Stimulated activated CD4-positive, alpha-beta T cell treated with anti-CD3 and anti-CD28 coated beads, Interleukin-1b, Interleukin-23, amount 100 ng/mL, for 24 hours (primary cell): ENCODE data around the gene DOCK8.
"Not testable (repeated sequence)": the region's sequence is repeated elsewhere in the genome, so short reads cannot be mapped to it uniquely, and the experiment has no call there.

Source experiments
- DNase-seq, 4 experiments: peaks; one replicate each; pipeline ENCODE4 v3.0.0-alpha.2; 2020; ENCODE audit warnings: low read depth in 4 of 4, low spot score in 1 of 4

Gene DOCK8

GRCh38 chr9:406886-407654 is 192.4 kb downstream of the DOCK8 start:
- no peak for DNase-seq

- DNase-seq = not testable (repeated sequence)
Measured at GRCh38 chr9:409655-410054, 195.0 kb downstream of the DOCK8 start.

- no peak for DNase-seq
Measured at GRCh38 chr9:414595-414994, 199.9 kb downstream of the DOCK8 start.

- DNase-seq = no peak
Measured at GRCh38 chr9:419571-420171, 205.0 kb downstream of the DOCK8 start.

GRCh38 chr9:421896-422295 is 207.2 kb downstream of the DOCK8 start:
- DNase-seq = no peak

DNA sequence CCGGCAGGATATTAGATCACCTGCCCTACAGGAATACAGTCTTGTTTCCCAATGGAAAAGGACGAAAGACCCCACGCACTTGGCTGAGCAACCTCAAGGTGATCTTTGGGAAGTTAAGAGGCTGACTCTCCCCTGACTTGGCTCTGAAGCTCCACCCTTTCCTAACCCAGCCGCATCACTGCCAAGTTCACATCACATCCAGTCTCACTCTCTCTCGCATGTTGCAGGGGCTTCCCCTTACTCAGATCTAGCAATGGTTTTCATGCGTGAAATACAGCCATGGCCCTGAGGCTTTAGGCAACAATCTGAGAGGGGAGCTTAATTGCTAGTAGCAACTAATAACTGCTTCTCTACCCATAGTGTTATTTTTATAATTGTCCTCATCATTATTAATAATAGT is 211.6 kb downstream of the DOCK8 start:
- no peak for DNase-seq

DNA sequence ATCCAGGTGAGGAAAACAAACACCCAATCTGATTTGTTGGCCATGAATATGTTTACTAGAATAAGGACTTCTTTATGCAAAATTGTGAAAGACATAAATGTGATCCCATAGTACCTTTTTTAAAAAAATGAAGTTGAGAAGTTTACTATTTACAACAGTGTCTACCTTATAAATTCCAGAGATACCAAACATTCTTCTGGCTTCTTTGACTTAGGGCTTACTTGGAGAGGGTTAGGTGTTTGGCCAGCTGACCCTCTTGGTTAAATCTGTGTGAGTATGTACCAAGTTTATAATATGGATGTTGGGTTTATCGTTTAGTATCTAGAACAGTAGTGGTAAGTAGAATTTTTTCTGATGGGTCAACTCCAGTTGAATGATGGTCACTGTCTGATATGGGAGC is 212.3 kb downstream of the DOCK8 start:
- no peak for DNase-seq

GRCh38 chr9:431701-432100 is 217.0 kb downstream of the DOCK8 start:
- DNase-seq = no peak

DNA sequence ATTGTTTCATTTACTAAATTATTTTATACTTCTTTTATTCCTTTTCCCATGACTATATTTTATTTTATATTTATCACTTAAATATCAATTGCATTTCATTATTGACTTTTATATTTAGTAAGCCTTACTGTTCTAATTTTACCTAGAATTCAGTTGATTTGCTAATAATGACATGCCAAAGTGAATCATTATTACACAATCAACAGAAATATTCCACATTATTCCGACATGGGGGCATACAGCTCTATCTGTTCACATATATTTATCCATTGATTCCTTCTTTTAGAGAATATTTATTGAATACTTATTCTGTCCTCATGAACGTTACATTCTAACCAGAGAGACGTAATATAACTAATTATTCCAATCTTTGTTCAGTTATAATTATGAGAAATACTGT is 221.8 kb downstream of the DOCK8 start:
- no peak for DNase-seq

DNA sequence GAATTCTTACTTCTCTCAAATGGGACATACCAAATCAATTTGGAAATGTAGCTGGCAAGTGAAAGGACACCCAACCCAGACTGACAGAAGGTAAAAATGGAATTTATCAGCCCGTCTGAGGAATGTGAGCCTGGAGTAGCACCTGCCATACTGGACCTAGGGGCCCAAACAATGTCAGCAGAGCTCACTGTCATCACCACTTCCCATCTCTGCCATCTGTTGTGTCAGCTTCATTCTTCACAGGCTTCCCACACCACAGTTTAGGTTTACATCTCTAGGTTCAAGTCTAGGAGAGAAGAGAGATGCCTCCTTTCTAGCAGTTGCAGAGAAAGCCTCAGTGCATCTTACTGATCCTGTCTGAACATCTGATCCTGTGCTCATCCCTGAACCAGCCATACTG is 222.4 kb downstream of the DOCK8 start:
- no peak for DNase-seq

- DNase-seq = no peak
Measured at GRCh38 chr9:437574-438001, 222.9 kb downstream of the DOCK8 start.

DNA sequence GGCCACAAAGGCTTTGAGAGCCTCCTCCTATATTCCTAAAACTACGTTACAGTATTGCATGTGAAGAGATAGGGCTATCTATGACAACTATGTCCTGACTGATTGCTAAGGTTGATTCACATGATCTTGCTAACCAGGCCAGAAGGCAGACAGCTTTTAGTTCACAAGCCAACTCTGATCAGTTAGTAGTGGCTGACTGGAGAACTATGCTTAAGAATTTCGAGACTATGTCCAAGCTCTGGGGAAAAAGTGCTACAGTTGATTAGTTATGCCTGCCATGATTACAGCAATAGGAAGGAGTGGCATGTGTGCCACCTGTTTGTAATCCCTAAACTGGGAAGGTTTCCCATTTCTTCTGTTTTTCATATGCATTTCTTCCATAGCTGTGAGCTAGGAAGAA is 223.4 kb downstream of the DOCK8 start:
- no peak for DNase-seq

- no peak for DNase-seq
Measured at GRCh38 chr9:438961-439768, 224.5 kb downstream of the DOCK8 start.

- no peak for DNase-seq
Measured at GRCh38 chr9:441126-441525, 226.5 kb downstream of the DOCK8 start.

DNA sequence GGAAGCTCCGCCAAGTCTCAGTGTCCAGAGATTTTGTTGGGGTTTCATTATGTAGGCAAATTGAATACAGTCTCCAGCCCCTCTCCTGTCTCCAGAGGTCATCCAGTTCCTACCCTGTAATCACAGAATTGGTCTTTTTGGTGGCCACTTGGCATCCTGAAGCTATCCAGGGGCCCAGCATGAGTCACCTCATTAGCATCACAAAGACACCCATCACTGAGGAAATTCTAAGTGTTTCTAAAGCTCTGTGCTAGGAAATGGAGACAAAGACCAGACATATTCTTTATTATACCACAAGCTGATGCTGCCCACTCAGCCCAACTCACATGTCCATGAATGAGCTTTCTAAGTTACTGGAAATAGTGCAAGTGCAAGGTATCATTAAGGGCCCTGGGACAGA is 229.9 kb downstream of the DOCK8 start:
- DNase-seq = no peak

- DNase-seq = no peak
Measured at GRCh38 chr9:445033-445432, 230.4 kb downstream of the DOCK8 start.

DNA sequence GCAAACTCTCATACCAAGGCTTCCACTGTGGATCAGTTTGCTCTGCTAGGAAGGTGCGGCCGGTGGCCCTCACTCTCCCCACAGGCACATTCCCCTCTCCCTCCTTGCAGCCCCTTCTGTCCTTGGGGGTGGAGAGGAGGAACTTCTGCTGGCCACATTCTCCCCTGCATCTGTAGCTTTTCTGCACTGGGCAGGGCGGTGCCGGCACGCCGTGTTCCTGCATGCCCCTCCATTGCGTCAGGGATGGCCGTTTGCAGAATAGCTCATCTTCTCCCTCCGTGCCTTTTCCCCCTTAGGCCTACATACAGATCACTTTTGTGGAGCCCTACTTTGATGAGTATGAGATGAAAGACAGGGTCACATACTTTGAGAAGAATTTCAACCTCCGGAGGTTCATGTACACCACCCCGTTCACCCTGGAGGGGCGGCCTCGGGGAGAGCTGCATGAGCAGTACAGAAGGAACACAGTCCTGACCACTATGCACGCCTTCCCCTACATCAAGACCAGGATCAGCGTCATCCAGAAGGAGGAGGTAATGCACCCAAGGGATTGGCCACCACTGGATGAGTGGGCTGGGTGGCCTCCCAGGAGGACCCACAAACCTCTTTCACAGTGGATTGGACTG is 231.5 kb downstream of the DOCK8 start:
- no peak for DNase-seq

DNA sequence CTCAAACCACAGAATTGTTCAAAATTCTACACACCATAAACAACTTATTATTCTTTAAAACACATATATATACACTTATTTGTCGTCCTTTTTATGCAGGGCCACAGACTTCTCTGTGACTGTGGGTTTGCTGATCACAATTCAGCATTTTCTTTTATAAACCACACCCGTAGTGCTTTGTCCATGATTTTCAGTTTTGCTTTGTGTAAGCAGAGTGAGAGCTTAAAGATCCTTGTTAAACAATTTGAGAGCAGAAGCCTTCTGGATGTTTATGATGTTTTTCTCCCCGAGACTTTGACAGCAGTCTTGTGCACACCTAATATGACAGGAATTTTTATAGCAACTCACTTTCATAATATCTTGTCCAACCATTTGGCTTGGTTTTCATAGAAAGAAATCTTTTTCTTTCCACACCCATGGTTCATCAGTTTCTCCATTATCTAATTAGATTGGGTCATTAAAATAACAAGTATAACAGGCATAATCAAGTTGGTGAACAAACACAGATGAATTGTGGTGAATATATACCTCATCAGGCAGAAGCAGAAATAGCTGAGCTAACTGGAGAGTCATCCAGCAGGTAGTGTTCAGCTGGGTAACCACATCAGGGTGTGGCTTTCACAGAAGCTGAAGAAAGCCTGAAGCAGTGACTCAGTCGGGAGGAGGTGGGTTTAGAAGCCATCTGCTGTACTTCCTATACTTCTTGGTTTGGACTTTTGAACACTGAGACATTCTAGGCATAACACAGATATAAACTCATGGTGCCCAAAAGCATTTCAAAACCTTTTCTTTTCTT is 232.8 kb downstream of the DOCK8 start:
- DNase-seq = peak; percentile 30 to 36 (median 32)

DNA sequence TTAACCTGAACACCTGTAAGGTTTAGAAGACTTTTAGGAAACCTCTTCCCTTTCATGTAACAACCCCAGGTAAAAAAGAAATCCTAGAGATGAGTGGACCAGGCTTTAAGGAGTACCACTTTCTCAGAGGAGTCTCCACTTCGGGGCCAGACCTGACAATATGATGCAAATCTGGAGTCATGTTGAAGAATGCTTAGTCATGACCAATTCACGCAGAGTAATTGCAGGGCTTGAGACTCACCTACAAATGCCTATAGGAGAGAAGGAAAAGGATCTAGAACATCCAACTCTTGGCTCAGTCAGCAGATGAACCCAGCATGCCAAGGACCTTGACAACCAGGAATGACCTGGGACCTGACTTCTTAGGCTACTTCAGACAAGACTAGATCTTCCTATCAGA is 235.4 kb downstream of the DOCK8 start:
- DNase-seq = no peak

DNA sequence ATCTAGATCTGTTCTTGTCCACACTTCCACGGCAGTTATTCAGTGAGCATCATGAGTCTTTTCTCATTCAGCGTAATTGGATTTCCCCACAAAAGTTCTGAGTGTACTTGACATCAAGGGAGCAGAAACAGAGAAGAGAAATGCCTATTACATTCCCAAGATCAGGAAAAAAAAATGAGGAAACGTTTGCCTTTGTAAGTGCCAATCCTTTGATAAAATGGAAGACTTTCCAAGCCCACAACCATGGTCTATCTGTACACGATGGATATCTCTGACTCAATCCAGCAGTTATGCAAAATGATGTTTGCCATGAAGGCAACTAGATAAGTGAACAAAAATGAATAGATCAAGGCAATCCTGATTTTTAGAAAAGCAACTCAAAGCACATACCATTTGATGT is 235.9 kb downstream of the DOCK8 start:
- DNase-seq = no peak

DNA sequence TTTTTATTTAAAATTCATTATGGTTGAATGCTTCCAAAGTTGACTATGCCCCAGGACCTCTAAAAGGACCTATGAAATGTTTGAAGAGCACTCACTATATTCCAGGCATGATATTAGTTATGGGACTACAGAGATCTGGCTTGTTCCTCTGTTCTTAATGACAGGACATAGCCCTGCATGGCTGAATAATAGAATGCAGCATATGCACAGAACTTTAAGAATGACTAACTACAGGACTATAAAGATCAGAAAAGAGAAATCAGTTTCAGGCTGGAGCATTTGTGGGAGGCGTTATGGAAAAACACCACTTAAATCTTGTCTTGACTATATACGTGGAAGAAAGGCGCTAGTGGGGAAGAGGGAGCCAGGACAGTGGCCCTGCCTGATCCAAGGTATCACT is 239.2 kb downstream of the DOCK8 start:
- no peak for DNase-seq
